Endometrial microvascular endothelial cells (primary cell): ENCODE data around the gene CD4. TPM values are rescaled to one million over a fixed set of nuclear protein-coding genes. Genes with fewer than 3 reads are reported as not detected.

Experiments
- in situ Hi-C: cut with HindIII; loops from 2 replicates; pipeline ENCODE4 v1.10.0; 2017; ENCODE audit warnings: low sequenced_read_pairs, low pct_unique_long_range_greater_than_20kb; ENCODE audit errors: inconsistent ontology term
- total RNA-seq: library from RNA; depleted of rRNA; stranded (reverse); fragments of >200 nt; gene quantifications from one replicate; pipeline ENCODE4 v1.2.3, GENCODE V29; 2015; ENCODE audit errors: inconsistent ontology term

CD4 gene
- total RNA-seq, 1 donor from 2014 or later, result not detected

GRCh38 chr12:6774499-6775062 is 14.7 kb upstream of the CD4 start:
- in situ Hi-C loops, result no loop called here

GRCh38 chr12:6775185-6776174 is 13.8 kb upstream of the CD4 start:
- in situ Hi-C loops, result no loop called here

- in situ Hi-C loops, result no loop called here
Measured at GRCh38 chr12:6777386-6777785, 11.9 kb upstream of the CD4 start.

- in situ Hi-C loops, result no loop called here
Measured at GRCh38 chr12:6778217-6778573, 11.1 kb upstream of the CD4 start.

GRCh38 chr12:6778574-6779550 is 10.5 kb upstream of the CD4 start:
- in situ Hi-C loops, result no loop called here

GRCh38 chr12:6779708-6780432 is 9.5 kb upstream of the CD4 start:
- in situ Hi-C loops, result no loop called here

- in situ Hi-C loops, result no loop called here
Measured at GRCh38 chr12:6780573-6780972, 8.8 kb upstream of the CD4 start.

- in situ Hi-C loops, result no loop called here
Measured at GRCh38 chr12:6782119-6782518, 7.2 kb upstream of the CD4 start.

GRCh38 chr12:6782850-6783566 is 6.3 kb upstream of the CD4 start:
- in situ Hi-C loops, result no loop called here

GRCh38 chr12:6783828-6784227 is 5.5 kb upstream of the CD4 start:
- in situ Hi-C loops, result no loop called here

GRCh38 chr12:6784296-6784695 is 5.0 kb upstream of the CD4 start:
- in situ Hi-C loops, result no loop called here

- in situ Hi-C loops, result no loop called here
Measured at GRCh38 chr12:6784761-6785160, 4.6 kb upstream of the CD4 start.

GRCh38 chr12:6786416-6787094 is 2.8 kb upstream of the CD4 start:
- in situ Hi-C loops, result no loop called here

- in situ Hi-C loops, result no loop called here
Measured at GRCh38 chr12:6787309-6787708, 2.0 kb upstream of the CD4 start.

- in situ Hi-C loops, result loop anchor here (10.0 kb wide), 1 partner anchor 66 kb away; the partner anchor contains the start of gene COPS7A
Measured at GRCh38 chr12:6790496-6791150, 1.3 kb downstream of the CD4 start.

- in situ Hi-C loops, result loop anchor here (10.0 kb wide), 1 partner anchor 67 kb away; the partner anchor contains the start of gene COPS7A
Measured at GRCh38 chr12:6791931-6792520, 2.7 kb downstream of the CD4 start.
